Neural crest cell (in vitro differentiated cells): ENCODE results near the gene PMM2. TPM values are rescaled to one million over a fixed set of nuclear protein-coding genes. Genes with fewer than 3 reads are reported as not detected.

ENCODE experiments used
- DNase-seq: peaks from one replicate; pipeline ENCODE4 v3.0.0; 2021; ENCODE audit warnings: low read depth, mixed read lengths, low spot score
- H3K27ac Mint-ChIP-seq: one replicate; pipeline ENCODE4 v1.8.0; 2021; ENCODE audit warnings: mild to moderate bottlenecking, mixed read lengths; ENCODE audit not compliant: unreplicated experiment
- H3K27me3 Mint-ChIP-seq: 2 replicates; pipeline ENCODE4 v1.8.0; 2021; ENCODE audit warnings: low read depth, mild to moderate bottlenecking, mixed read lengths
- H3K36me3 Mint-ChIP-seq: 2 replicates; pipeline ENCODE4 v1.8.0; 2021; ENCODE audit warnings: low read depth, mild to moderate bottlenecking, mixed read lengths
- H3K4me1 Mint-ChIP-seq: 2 replicates; pipeline ENCODE4 v1.8.0; 2021; ENCODE audit warnings: mixed read lengths
- H3K4me3 Mint-ChIP-seq: one replicate; pipeline ENCODE4 v1.8.0; 2021; ENCODE audit warnings: mild to moderate bottlenecking, mixed read lengths
- H3K9me3 Mint-ChIP-seq: 2 replicates; pipeline ENCODE4 v1.8.0; 2021; ENCODE audit warnings: mixed read lengths
- CTCF ChIP-seq: fragments of 200-600 bp; sonication (generic); conservative IDR thresholded peaks from 2 replicates; pipeline ENCODE4 v1.5.0; 2021; ENCODE audit warnings: antibody characterized with exemption, mild to moderate bottlenecking
- total RNA-seq: library from RNA; stranded (reverse); gene quantifications from 2 replicates; pipeline ENCODE4 v1.2.1, GENCODE V29; 2021

The PMM2 gene
- total RNA-seq, 1 donor from 2014 or later = 21.5 TPM

GRCh38 chr16:8898660-8899318, 101.2 kb downstream of the PMM2 start:
- Mint-ChIP-seq H3K9me3 (no peaks in the 10 kb centered on the region), H3K27me3 (no peaks in the 10 kb centered on the region), H3K27ac (no peak overlapping the region), H3K4me1 (peaks cover 6% of the 10 kb centered on the region), H3K4me3 (no peak overlapping the region), H3K36me3 (peaks cover 27% of the 10 kb centered on the region)
- no peak for TF ChIP-seq CTCF
- DNase-seq = no peak

Other genes with a start within 250 kb of the PMM2 start
- gene TMEM114, start 207.3 kb upstream of the PMM2 start, total RNA-seq = not detected in 2 replicates
- gene METTL22, start 176.1 kb upstream of the PMM2 start, total RNA-seq = 52.0 and 57.0 TPM in 2 replicates
- gene ABAT, start 123.2 kb upstream of the PMM2 start, total RNA-seq = 35.2 and 36.5 TPM in 2 replicates
- 11.1 and 11.8 TPM in 2 replicates for gene TMEM186, start 200 bp upstream of the PMM2 start, total RNA-seq
- 147 and 152 TPM in 2 replicates for gene CARHSP1, start 71.2 kb downstream of the PMM2 start, total RNA-seq
- not detected in 2 replicates for gene LITAFD, start 84.5 kb downstream of the PMM2 start, total RNA-seq
- 151 and 162 TPM in 2 replicates for gene USP7, start 166.1 kb downstream of the PMM2 start, total RNA-seq